CD4-positive, alpha-beta T cell treated with Interleukin-10 for 1 hour (primary cell): ENCODE data around the gene ZNF112.

Experiments
- DNase-seq: peaks from one replicate; pipeline ENCODE4 v3.0.0-alpha.2; 2020

ZNF112 gene

DNA sequence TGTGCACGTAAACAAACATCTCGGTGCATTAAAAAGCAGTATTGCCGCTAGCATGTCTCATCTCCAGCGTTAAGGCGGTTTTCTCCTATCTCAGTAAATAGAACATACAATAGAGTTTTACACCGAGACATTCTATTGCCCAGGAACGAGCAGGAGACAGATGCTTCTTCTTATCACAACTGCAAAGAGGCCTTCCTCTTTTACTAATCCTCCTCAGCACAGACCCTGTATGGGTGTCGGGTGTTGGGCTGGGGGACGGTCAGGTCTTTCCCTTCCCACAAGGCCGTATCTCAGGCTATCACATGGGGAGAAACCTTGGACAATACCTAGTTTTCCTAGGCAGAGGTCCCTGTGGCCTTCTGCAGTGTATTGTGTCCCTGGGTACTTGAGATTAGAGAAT lies 75.6 kb downstream of the ZNF112 start:
- no peak for DNase-seq

DNA sequence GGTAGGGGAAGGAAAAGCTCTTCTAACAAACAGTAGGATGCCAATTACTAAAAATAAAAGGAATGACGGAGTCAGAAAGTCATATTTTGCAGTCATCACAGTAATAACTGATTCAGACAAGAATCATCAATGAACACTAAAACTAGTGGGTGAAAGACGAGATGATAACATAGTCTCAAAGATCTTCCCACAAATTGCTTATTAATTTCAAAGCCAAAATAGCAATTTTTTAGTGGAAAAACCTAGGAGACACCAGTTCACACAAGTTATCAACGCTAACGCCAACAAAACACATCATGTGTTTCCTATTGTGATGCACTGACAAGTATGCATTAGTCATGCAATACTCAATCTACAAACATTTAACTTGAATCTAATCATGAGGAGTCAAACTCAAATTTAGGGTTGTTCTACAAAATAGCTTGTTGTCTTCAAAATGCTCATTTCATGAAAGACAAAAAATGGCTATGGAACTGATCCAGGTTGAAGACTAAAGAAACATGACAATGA lies 78.2 kb downstream of the ZNF112 start:
- DNase-seq, result no peak

DNA sequence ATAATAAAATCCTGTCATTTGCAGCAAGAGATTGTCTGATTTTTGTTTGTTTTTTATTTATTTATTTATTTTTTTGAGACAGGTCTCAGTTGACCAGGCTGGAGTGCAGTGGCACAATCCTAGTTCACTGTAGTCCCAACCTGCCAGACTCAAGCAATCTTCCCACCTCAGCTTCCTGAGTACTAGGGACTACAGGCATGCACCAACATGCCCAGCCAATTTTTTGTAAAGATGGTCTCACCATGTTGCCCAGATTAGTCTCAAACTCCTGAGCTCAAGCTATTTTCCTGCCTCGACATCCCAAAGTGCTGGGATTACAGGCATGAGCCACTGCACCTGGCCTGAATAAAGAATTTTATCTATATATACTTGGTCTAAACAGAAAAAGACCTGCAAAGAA lies 79.1 kb downstream of the ZNF112 start:
- no peak for DNase-seq
